Nephron progenitor cell (in vitro differentiated cells): Measurements from ENCODE around the gene NDUFB6.

Experiments used
- DNase-seq: peaks from one replicate; pipeline ENCODE4 v3.0.0; 2021
- H3K27ac Mint-ChIP-seq: 2 replicates; pipeline ENCODE4 v1.8.0; 2021; ENCODE audit warnings: mild to moderate bottlenecking, moderate library complexity, mixed read lengths
- H3K27me3 Mint-ChIP-seq: 2 replicates; pipeline ENCODE4 v1.8.0; 2021; ENCODE audit warnings: mild to moderate bottlenecking, low read depth, mixed read lengths; ENCODE audit not compliant: poor library complexity
- H3K36me3 Mint-ChIP-seq: 2 replicates; pipeline ENCODE4 v1.8.0; 2021; ENCODE audit warnings: low read depth, mixed read lengths
- H3K4me1 Mint-ChIP-seq: 2 replicates; pipeline ENCODE4 v1.8.0; 2021; ENCODE audit warnings: mixed read lengths
- H3K4me3 Mint-ChIP-seq: 2 replicates; pipeline ENCODE4 v1.8.0; 2021; ENCODE audit warnings: mild to moderate bottlenecking, moderate library complexity, mixed read lengths
- H3K9me3 Mint-ChIP-seq: 2 replicates; pipeline ENCODE4 v1.8.0; 2021; ENCODE audit warnings: mild to moderate bottlenecking, moderate library complexity, mixed read lengths
- CTCF ChIP-seq: fragments of 200-600 bp; sonication (generic); IDR thresholded peaks from 2 replicates; pipeline ENCODE4 v1.5.0; 2021; ENCODE audit warnings: antibody characterized with exemption

NDUFB6 gene

DNA sequence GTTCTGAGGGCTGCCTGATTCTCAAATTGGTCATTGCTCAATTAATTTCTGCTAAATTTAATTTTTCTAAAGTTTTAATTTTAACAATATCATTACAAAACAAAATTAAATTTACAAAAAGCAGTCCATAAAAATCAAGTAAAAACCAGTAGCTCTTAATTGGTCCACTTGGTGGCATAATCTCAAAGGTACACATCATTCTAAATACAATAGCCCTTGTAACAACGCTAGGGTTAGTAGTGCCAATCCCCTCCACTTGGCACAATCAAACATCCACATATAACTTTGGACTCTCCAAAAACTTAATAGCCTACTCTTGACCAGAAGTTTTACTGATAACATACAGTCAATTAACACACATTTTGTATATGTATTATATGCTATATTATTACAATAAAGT, 1.9 kb upstream of the NDUFB6 start:
- H3K27me3 Mint-ChIP-seq: peaks cover 28% of the 10 kb centered on the region
- H3K36me3 Mint-ChIP-seq: peaks cover 8% of the 10 kb centered on the region
- no peak for DNase-seq
- peaks cover 26% of the 10 kb centered on the region for H3K4me1 Mint-ChIP-seq
- no peaks in the 10 kb centered on the region for H3K9me3 Mint-ChIP-seq
- H3K4me3 Mint-ChIP-seq: no peak overlapping the region
- no peak for TF ChIP-seq CTCF
- no peak overlapping the region for H3K27ac Mint-ChIP-seq

DNA sequence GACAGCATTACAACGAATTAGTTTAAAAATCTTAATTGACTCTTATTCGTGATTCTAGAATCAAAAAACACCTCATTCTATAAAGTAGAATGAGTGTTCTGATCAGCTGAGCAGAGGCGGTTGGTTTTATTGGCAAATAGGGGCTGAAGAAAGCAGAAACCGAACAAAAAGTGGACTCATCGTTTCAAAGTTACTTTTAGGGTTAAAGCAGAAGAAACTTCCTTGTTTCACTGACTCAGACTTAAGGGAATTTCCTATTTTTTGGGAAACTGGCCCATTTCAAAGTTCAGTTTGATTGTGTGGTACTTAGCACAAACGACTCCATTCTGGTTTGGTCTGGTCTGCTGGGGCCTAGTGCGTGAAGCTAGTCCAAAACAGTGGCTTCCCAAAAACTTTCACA, 862 bp upstream of the NDUFB6 start:
- Mint-ChIP-seq H3K36me3 (peaks cover 12% of the 10 kb centered on the region), H3K4me1 (peaks cover 19% of the 10 kb centered on the region), H3K9me3 (no peaks in the 10 kb centered on the region), H3K4me3 (peak overlapping the region; percentile 100), H3K27ac (peak overlapping the region; percentile 100), H3K27me3 (peaks cover 25% of the 10 kb centered on the region)
- TF ChIP-seq CTCF: no peak
- no peak for DNase-seq

GRCh38 chr9:32571969-32572899, 725 bp downstream of the NDUFB6 start:
- DNase-seq: peak; percentile 59
- Mint-ChIP-seq H3K27ac (peak overlapping the region; percentile 100), H3K27me3 (peaks cover 13% of the 10 kb centered on the region), H3K4me3 (peak overlapping the region; percentile 100), H3K36me3 (peaks cover 24% of the 10 kb centered on the region), H3K4me1 (peaks cover 19% of the 10 kb centered on the region), H3K9me3 (no peaks in the 10 kb centered on the region)
- peak; percentile 68 for TF ChIP-seq CTCF

DNA sequence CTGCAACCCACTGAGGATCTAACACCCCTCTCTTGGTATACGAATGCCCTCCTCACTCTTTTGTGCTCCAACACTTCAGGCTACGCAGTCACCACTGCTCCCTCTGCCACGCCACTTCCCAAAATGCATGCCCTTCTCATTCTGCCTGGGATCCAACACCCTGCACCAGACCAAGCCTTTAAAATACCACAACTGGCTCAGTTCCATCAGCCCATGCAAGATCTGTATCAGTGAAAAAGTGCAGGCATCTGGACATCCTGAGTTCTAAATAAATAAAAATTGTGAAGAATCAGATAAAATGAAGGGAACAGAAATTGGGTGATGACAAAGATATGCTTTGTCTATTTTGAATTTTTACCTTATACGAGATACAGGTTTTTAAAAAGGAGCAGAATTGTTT, 2.7 kb downstream of the NDUFB6 start:
- no peaks in the 10 kb centered on the region for H3K9me3 Mint-ChIP-seq
- TF ChIP-seq CTCF: no peak

GRCh38 chr9:32566770-32567169, 6.2 kb downstream of the NDUFB6 start:
- H3K27ac Mint-ChIP-seq: no peak overlapping the region
- no peak for TF ChIP-seq CTCF
- no peak for DNase-seq
- peaks cover 44% of the 10 kb centered on the region for H3K36me3 Mint-ChIP-seq
- H3K4me1 Mint-ChIP-seq: peaks cover 6% of the 10 kb centered on the region
- no peaks in the 10 kb centered on the region for H3K9me3 Mint-ChIP-seq
- H3K27me3 Mint-ChIP-seq: no peaks in the 10 kb centered on the region
- H3K4me3 Mint-ChIP-seq: no peak overlapping the region

More for the DNA sequence above, 2.7 kb downstream of the NDUFB6 start:
- Mint-ChIP-seq H3K36me3 (peaks cover 35% of the 10 kb centered on the region), H3K27me3 (peaks cover 2% of the 10 kb centered on the region), H3K4me1 (peaks cover 19% of the 10 kb centered on the region), H3K4me3 (no peak overlapping the region), H3K27ac (no peak overlapping the region)
- DNase-seq: no peak

DNA sequence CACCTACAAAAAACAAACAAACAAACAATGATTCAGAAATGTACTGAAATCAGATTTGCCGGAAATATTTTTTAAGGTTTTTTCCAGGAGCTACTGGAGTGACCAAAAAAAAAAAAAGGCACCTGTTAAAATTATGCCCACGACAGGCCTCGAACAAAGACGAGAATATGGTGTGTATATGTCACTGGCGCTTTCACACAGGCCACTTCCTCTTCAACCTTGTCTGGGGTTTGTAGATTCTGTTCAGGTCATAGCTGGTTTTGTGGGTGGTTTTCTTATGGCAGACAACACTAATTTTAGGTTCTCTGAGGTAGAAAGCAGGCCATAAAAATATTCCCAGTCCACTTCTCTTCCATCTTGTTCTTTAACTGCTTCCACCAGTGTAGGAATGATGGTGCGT, 7.0 kb downstream of the NDUFB6 start:
- Mint-ChIP-seq H3K27ac (no peak overlapping the region), H3K36me3 (peaks cover 44% of the 10 kb centered on the region), H3K27me3 (no peaks in the 10 kb centered on the region)

More for the DNA sequence above, 7.0 kb downstream of the NDUFB6 start:
- Mint-ChIP-seq H3K9me3 (no peaks in the 10 kb centered on the region), H3K4me1 (no peaks in the 10 kb centered on the region), H3K4me3 (no peak overlapping the region)
- TF ChIP-seq CTCF: no peak
- DNase-seq: no peak
